ENCODE measurements around the gene PDZD4. TPM values are rescaled to one million over a fixed set of nuclear protein-coding genes. Genes with fewer than 3 reads are reported as not detected.

Gene PDZD4
- total RNA-seq, 1 experiment from 2014 or later: 1.8 TPM

- Mint-ChIP-seq H3K4me1 (ENCODE audit: low read depth, unreplicated experiment) (no peaks in the 10 kb centered on the region), H3K36me3 (ENCODE audit: insufficient read depth, unreplicated experiment) (peaks cover 5% of the 10 kb centered on the region), H3K27ac (ENCODE audit: unreplicated experiment) (no peak overlapping the region), H3K9me3 (ENCODE audit: unreplicated experiment) (no peaks in the 10 kb centered on the region), H3K4me3 (ENCODE audit: unreplicated experiment) (no peak overlapping the region), H3K27me3 (ENCODE audit: insufficient read depth, unreplicated experiment) (no peaks in the 10 kb centered on the region)
- no peaks in the 10 kb centered on the region for H3K27me3 ChIP-seq (replicated peaks; ENCODE audit: control insufficient read depth, insufficient read depth, low read length)
- intact Hi-C loops (cut with micrococcal nuclease; ENCODE audit: unreplicated experiment): no loop called here
- H3K4me3 ChIP-seq (ENCODE audit: low read depth, low read length): no peak overlapping the region
- TF ChIP-seq CTCF (IDR thresholded peaks at IDR 0.05; ENCODE audit: insufficient read depth in 1 of 2, low read depth in 1 of 2, low read length in 1 of 2, severe bottlenecking in 1 of 2, unreplicated experiment in 1 of 2): no peak
- H3K9me3 ChIP-seq: no peaks in the 10 kb centered on the region
- ChIA-PET POLR2A (no interaction called here), CTCF (no interaction called here)
- H3K4me1 ChIP-seq: no peaks in the 10 kb centered on the region
- no TSS peak for BruUV-seq (replicated peaks)
- no peaks in the 10 kb centered on the region for H3K36me3 ChIP-seq (ENCODE audit: control insufficient read depth, insufficient read depth, low read length)
- DNase-seq: no peak
Measured at GRCh38 chrX:153805436-153805835, 24.9 kb downstream of the PDZD4 start.

- H3K27me3 ChIP-seq (replicated peaks; ENCODE audit: control insufficient read depth, insufficient read depth, low read length): no peaks in the 10 kb centered on the region
- no TSS peak for BruUV-seq (replicated peaks)
- peaks cover 5% of the 10 kb centered on the region for H3K36me3 Mint-ChIP-seq (ENCODE audit: insufficient read depth, unreplicated experiment)
- no peaks in the 10 kb centered on the region for H3K9me3 Mint-ChIP-seq (ENCODE audit: unreplicated experiment)
- intact Hi-C loops (cut with micrococcal nuclease; ENCODE audit: unreplicated experiment): no loop called here
- POLR2A ChIA-PET: no interaction called here
- H3K4me1 ChIP-seq: no peaks in the 10 kb centered on the region
- no peaks in the 10 kb centered on the region for H3K27me3 Mint-ChIP-seq (ENCODE audit: insufficient read depth, unreplicated experiment)
- no peak overlapping the region for H3K4me3 ChIP-seq (ENCODE audit: low read depth, low read length)
- CTCF ChIA-PET: no interaction called here
- TF ChIP-seq CTCF (IDR thresholded peaks at IDR 0.05; ENCODE audit: insufficient read depth in 1 of 2, low read depth in 1 of 2, low read length in 1 of 2, severe bottlenecking in 1 of 2, unreplicated experiment in 1 of 2): no peak
- no peaks in the 10 kb centered on the region for H3K4me1 Mint-ChIP-seq (ENCODE audit: low read depth, unreplicated experiment)
- no peak overlapping the region for H3K27ac Mint-ChIP-seq (ENCODE audit: unreplicated experiment)
- H3K36me3 ChIP-seq (ENCODE audit: control insufficient read depth, insufficient read depth, low read length): no peaks in the 10 kb centered on the region
- H3K4me3 Mint-ChIP-seq (ENCODE audit: unreplicated experiment): no peak overlapping the region
- no peaks in the 10 kb centered on the region for H3K9me3 ChIP-seq
- no peak for DNase-seq
Measured at GRCh38 chrX:153804621-153805020, 25.7 kb downstream of the PDZD4 start.

- POLR2A ChIA-PET: no interaction called here
Measured at GRCh38 chrX:153804100-153804595, 26.2 kb downstream of the PDZD4 start.

More at GRCh38 chrX:153804100-153804595, 26.2 kb downstream of the PDZD4 start:
- no peaks in the 10 kb centered on the region for H3K27me3 Mint-ChIP-seq (ENCODE audit: insufficient read depth, unreplicated experiment)
- no peaks in the 10 kb centered on the region for H3K9me3 Mint-ChIP-seq (ENCODE audit: unreplicated experiment)
- intact Hi-C loops (cut with micrococcal nuclease; ENCODE audit: unreplicated experiment): no loop called here
- BruUV-seq (replicated peaks): no TSS peak
- H3K36me3 ChIP-seq (ENCODE audit: control insufficient read depth, insufficient read depth, low read length): no peaks in the 10 kb centered on the region
- DNase-seq: no peak
- CTCF ChIA-PET: no interaction called here
- H3K4me1 Mint-ChIP-seq (ENCODE audit: low read depth, unreplicated experiment): no peaks in the 10 kb centered on the region
- no peak overlapping the region for H3K4me3 ChIP-seq (ENCODE audit: low read depth, low read length)
- H3K9me3 ChIP-seq: no peaks in the 10 kb centered on the region
- H3K27ac Mint-ChIP-seq (ENCODE audit: unreplicated experiment): no peak overlapping the region
- H3K36me3 Mint-ChIP-seq (ENCODE audit: insufficient read depth, unreplicated experiment): peaks cover 5% of the 10 kb centered on the region
- no peaks in the 10 kb centered on the region for H3K4me1 ChIP-seq
- no peak overlapping the region for H3K4me3 Mint-ChIP-seq (ENCODE audit: unreplicated experiment)
- no peak for TF ChIP-seq CTCF (IDR thresholded peaks at IDR 0.05; ENCODE audit: insufficient read depth in 1 of 2, low read depth in 1 of 2, low read length in 1 of 2, severe bottlenecking in 1 of 2, unreplicated experiment in 1 of 2)
- H3K27me3 ChIP-seq (replicated peaks; ENCODE audit: control insufficient read depth, insufficient read depth, low read length): no peaks in the 10 kb centered on the region

Measured in Caco-2 (cell line).